ENCODE results near the gene FBXL19.
"Not testable (repeated sequence)": the region's sequence is repeated elsewhere in the genome, so short reads cannot be mapped to it uniquely, and the experiment has no call there.

The FBXL19 gene

DNA sequence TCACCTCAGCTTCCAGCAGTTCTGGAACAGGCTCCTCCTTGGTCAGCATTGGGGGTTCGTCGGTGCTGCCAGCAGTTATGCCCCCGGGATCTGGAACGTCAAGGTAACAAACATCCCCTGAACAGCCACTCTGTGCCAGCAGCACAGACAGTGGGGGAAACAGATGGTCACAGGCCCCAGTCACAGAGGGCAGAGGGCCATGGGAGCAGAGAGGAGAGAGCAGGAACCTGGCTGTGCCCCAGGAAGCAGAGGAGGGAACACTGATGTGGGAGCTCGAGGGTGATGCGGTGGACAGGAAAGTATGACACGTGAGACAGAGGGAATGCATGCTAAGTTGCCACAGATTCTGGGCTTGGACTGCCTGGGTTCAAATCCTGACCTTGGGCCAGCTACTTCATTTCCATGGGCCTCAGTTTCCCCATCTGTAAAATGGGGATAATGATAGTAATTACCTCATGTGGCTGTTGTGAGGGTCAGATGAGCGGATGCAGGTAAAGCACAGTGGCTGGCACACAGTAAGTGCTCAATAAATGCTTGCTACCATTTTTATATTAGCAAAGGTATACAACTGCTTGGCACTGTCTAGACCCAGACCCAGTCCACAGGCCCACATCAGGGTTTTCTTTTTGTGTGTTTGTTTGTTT is 34.4 kb upstream of the FBXL19 start:
- H3K27ac ChIP-seq (replicated peaks) = no peak overlapping the region
- TF ChIP-seq, protein P1, sequence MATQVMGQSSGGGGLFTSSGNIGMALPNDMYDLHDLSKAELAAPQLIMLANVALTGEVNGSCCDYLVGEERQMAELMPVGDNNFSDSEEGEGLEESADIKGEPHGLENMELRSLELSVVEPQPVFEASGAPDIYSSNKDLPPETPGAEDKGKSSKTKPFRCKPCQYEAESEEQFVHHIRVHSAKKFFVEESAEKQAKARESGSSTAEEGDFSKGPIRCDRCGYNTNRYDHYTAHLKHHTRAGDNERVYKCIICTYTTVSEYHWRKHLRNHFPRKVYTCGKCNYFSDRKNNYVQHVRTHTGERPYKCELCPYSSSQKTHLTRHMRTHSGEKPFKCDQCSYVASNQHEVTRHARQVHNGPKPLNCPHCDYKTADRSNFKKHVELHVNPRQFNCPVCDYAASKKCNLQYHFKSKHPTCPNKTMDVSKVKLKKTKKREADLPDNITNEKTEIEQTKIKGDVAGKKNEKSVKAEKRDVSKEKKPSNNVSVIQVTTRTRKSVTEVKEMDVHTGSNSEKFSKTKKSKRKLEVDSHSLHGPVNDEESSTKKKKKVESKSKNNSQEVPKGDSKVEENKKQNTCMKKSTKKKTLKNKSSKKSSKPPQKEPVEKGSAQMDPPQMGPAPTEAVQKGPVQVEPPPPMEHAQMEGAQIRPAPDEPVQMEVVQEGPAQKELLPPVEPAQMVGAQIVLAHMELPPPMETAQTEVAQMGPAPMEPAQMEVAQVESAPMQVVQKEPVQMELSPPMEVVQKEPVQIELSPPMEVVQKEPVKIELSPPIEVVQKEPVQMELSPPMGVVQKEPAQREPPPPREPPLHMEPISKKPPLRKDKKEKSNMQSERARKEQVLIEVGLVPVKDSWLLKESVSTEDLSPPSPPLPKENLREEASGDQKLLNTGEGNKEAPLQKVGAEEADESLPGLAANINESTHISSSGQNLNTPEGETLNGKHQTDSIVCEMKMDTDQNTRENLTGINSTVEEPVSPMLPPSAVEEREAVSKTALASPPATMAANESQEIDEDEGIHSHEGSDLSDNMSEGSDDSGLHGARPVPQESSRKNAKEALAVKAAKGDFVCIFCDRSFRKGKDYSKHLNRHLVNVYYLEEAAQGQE (IDR thresholded peaks at IDR 0.05; ENCODE audit: insufficient replicate concordance, low read depth) = no peak
- TF ChIP-seq SPI1 (IDR thresholded peaks at IDR 0.05; ENCODE audit: borderline replicate concordance, low read depth) = no peak
- TF ChIP-seq POLR2AphosphoS5 (IDR thresholded peaks at IDR 0.05; ENCODE audit: low read depth) = no peak
- TF ChIP-seq GABPA (IDR thresholded peaks at IDR 0.05; ENCODE audit: low read depth) = no peak
- no peak for TF ChIP-seq CTCF (IDR thresholded peaks at IDR 0.05; ENCODE audit: insufficient read depth, low read length)
- H3K27me3 ChIP-seq (ENCODE audit: insufficient read depth, poor library complexity, severe bottlenecking) = no peaks in the 10 kb centered on the region
- no peak overlapping the region for H3K4me3 ChIP-seq (replicated peaks; ENCODE audit: insufficient read depth, low read length)
- no peak for DNase-seq (ENCODE audit: low read depth in 1 of 2, low spot score in 1 of 2)

DNA sequence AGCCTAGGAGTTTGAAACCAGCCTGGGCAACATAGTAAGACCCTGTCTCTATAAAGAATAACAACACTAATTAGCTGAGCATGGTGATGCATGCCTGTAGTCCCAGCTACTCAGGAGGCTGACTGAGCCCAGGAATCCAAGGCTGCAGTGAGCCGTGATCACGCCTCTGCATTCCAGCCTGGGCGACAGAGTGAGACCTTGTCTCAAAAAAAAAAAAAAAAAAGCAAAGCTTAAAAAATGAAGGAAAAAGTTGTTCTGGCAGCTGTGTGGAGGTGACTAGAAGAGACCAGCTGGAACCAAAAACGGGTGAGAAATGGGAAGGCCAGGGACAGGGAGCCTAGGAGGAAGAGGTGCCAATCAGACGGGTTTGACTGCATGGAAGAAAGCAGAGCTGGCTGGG is 33.7 kb upstream of the FBXL19 start:
- no peaks in the 10 kb centered on the region for H3K27me3 ChIP-seq (ENCODE audit: insufficient read depth, poor library complexity, severe bottlenecking)
- TF ChIP-seq POLR2AphosphoS5 (IDR thresholded peaks at IDR 0.05; ENCODE audit: low read depth) (no peak), CTCF (IDR thresholded peaks at IDR 0.05; ENCODE audit: insufficient read depth, low read length) (no peak), SPI1 (IDR thresholded peaks at IDR 0.05; ENCODE audit: borderline replicate concordance, low read depth) (no peak), GABPA (IDR thresholded peaks at IDR 0.05; ENCODE audit: low read depth) (no peak)
- TF ChIP-seq, protein P1 (IDR thresholded peaks at IDR 0.05; ENCODE audit: insufficient replicate concordance, low read depth) = no peak
- H3K27ac ChIP-seq (replicated peaks) = no peak overlapping the region
- DNase-seq (ENCODE audit: low read depth in 1 of 2, low spot score in 1 of 2) = no peak
- no peak overlapping the region for H3K4me3 ChIP-seq (replicated peaks; ENCODE audit: insufficient read depth, low read length)

GRCh38 chr16:30891043-30891823 is 32.1 kb upstream of the FBXL19 start:
- not testable (repeated sequence) for H3K27ac ChIP-seq (replicated peaks); H3K4me3 ChIP-seq (replicated peaks; ENCODE audit: insufficient read depth, low read length); H3K27me3 ChIP-seq (ENCODE audit: insufficient read depth, poor library complexity, severe bottlenecking); DNase-seq (ENCODE audit: low read depth in 1 of 2, low spot score in 1 of 2)

DNA sequence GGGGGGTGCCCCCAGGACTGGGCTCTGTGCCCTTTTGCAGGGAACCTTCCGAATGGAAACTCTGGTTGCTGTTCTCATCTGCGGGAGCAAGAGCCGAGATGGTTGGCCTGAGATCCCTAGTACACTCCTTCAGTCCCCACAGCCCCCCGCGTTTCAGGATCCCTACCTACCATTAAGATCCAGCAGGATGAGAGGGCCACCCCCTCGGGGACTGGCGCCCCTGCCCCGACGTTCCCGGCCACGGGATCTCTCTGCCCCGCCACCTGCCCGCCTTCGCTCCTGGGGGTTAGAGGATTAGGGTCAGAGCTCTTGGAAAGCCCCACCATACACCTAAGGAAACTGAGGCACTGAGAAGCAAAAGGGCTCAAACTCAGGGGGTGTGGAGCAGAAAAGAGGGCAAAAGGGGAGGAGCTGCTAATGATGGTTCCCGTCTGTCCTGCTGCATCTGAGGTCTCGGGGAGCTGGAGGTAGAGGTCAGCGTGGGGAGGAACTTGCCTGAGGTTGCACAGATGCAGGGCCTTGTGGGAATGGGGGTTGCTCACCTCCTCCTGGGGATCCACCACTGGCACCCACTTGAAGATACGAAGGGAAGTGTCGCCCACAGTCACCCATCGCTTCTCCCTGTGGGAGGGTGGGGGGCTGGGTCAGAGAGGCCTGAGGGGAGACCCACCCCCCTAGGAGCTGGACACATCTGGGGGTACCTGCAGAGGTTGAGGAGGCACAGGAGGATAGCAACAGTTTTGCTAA is 30.5 kb upstream of the FBXL19 start:
- DNase-seq (ENCODE audit: low read depth in 1 of 2, low spot score in 1 of 2) = peak in 1 of 2 experiments; percentile 31
- H3K27me3 ChIP-seq (ENCODE audit: insufficient read depth, poor library complexity, severe bottlenecking) = no peaks in the 10 kb centered on the region
- TF ChIP-seq GABPA (IDR thresholded peaks at IDR 0.05; ENCODE audit: low read depth) = no peak
- no peak for TF ChIP-seq CTCF (IDR thresholded peaks at IDR 0.05; ENCODE audit: insufficient read depth, low read length)
- no peak for TF ChIP-seq POLR2AphosphoS5 (IDR thresholded peaks at IDR 0.05; ENCODE audit: low read depth)
- TF ChIP-seq, protein P1 (IDR thresholded peaks at IDR 0.05; ENCODE audit: insufficient replicate concordance, low read depth) = no peak
- TF ChIP-seq SPI1 (IDR thresholded peaks at IDR 0.05; ENCODE audit: borderline replicate concordance, low read depth) = no peak
- peak overlapping the region; percentile 65 for H3K27ac ChIP-seq (replicated peaks)
- H3K4me3 ChIP-seq (replicated peaks; ENCODE audit: insufficient read depth, low read length) = peak overlapping the region; percentile 77
